Myocyte (in vitro differentiated cells): ENCODE data around the gene CARD14. TPM values are rescaled to one million over a fixed set of nuclear protein-coding genes. Genes with fewer than 3 reads are reported as not detected.
"Not testable (repeated sequence)": the region's sequence is repeated elsewhere in the genome, so short reads cannot be mapped to it uniquely, and the experiment has no call there.

Experiments used
- DNase-seq: peaks from one replicate; pipeline ENCODE4 v3.0.0-alpha.2; 2012; ENCODE audit warnings: low read depth
- total RNA-seq: library from RNA; depleted of rRNA; stranded (reverse); fragments of >200 nt; gene quantifications from 2 replicates; pipeline ENCODE4 v1.2.3, GENCODE V29; 2014

CARD14 gene
- total RNA-seq, 1 donor from 2014 or later = 0.21 TPM

DNA sequence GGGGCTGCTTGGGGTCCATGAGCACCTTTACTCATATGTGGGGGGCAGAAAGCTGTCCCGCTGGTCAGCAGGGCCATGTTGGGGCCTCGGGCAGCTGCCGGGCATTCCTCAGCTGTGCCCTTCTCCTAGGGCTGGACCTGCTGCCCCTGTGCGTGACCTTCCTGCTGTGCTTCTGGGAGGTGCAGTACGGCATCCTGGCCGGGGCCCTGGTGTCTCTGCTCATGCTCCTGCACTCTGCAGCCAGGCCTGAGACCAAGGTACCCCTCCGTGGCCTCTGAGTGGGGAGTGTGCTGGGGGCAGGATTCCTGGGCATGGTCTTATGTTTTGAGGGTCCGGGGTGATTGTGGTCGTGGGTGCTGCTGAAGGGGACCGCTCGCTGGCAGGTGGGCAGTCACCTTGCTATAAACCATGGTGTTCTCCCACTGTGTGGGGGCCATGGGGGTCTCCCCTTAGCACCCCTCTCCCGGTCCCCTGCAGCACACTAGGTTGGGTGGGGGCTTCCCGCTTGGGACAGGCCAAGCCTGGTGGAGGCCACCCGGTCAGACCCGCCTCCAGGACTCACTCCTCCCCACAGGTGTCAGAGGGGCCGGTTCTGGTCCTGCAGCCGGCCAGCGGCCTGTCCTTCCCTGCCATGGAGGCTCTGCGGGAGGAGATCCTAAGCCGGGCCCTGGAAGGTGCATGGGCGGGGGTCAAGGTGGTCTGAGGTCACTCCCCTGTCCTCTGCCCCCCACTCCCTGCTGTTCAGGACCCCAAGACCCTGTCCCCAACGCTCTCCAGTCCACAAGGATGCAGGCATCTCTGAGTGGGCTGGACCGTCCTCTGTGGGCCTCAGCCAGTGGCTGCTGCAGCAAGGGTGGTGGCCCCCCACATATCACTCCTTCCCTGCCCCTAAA is 78.4 kb downstream of the CARD14 start:
- DNase-seq = no peak

DNA sequence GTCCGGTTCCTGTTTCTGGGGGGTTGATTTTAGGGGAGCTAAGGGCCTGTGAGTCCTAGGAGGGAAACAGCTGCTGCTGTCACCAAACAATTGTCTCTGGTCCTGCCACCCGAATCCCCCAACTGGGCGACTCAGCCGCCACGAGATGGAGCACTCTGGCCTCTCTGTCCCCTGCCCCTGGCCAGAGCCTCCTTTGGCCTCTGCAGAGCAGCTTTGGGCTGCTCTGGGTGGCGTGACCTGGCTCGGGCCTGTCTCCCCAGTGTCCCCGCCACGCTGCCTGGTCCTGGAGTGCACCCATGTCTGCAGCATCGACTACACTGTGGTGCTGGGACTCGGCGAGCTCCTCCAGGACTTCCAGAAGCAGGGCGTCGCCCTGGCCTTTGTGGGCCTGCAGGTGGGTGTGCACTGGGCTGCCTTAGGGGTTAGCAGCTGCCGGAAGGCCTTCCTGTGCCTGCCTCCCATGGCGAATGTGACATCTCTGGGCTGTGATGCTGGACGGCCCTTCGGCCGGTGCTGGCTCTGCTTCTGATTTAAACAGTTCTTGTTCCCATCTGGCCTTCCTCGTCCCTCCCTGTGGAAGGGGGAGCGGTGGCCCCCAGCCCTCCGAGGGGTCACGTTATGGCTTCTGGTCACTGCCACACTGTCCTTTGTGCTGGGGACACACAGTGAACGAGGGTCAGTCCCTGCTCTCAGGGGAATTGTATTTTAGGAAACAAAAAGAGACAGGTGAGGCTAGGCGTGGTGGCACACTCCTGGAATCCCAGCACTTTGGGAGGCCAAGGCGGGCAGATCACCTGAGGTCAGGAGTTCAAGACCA is 79.3 kb downstream of the CARD14 start:
- DNase-seq = no peak

DNA sequence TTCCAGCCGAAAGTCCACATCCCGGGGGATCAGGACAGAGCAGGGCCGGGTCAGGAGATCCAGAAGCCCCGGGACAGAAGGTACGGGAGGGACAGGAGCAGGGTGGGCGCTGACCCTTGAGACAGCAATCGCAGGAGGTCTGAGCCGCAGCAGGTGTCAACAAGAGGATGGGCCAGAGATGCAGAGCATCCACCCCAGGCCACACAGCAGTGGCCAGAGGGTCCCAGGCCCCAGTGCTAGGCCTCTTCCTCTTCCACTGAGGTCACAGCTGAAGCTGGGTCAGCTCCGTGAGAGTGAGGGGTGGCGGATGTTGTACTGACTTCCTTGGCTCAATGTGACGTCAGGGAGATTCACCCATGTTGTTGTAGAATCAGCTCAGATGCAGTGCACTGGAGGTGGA is 82.1 kb downstream of the CARD14 start:
- DNase-seq = no peak

DNA sequence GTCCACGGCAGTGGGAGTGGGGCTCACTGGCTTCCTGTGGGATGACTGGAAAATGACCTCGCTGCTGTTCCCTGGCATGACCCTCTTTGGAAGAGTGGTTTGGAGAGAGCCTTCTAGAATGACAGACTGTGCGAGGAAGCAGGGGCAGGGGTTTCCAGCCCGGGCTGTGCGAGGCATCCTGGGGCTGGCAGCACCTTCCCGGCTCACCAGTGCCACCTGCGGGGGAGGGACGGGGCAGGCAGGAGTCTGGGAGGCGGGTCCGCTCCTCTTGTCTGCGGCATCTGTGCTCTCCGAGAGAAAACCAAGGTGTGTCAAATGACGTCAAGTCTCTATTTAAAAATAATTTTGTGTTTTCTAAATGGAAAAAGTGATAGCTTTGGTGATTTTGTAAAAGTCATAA is 83.0 kb downstream of the CARD14 start:
- no peak for DNase-seq

DNA sequence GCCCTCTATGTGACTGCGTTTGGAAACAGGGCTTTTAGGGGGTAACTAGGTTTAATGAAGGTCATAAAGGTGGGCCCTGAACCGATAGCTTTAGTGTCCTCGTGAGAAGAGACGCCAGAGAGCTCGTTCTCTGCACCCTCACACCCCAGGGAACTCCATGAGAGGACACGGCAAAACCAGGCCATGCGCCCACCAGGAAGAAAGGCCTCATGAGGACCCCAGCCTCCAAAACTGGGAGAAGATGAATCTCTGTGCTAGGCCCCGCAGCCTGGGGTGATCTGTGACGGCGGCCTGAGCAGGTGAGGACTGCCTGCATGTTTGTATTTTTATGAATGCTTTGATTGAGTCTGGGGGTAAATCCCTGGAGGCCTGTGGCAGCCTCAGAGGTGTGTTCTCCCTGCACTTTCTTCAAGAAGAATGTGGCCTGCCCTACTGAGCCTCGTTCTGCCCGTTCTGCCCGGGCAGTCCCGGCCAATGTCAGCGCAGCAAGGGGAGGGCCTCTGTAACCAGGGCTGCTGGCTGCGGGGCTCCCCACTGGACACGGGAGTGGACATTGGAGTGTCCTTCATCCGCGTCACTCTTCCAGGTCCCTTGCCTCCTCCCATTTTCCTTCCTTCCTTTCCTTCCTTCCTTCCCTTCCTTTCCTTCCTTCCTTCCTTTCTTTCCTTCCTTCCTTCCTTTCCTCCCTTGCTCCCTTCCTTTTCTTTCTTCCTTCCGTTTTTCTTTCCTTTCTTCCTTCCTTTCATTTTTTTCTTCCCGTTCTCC is 84.0 kb downstream of the CARD14 start:
- no peak for DNase-seq

DNA sequence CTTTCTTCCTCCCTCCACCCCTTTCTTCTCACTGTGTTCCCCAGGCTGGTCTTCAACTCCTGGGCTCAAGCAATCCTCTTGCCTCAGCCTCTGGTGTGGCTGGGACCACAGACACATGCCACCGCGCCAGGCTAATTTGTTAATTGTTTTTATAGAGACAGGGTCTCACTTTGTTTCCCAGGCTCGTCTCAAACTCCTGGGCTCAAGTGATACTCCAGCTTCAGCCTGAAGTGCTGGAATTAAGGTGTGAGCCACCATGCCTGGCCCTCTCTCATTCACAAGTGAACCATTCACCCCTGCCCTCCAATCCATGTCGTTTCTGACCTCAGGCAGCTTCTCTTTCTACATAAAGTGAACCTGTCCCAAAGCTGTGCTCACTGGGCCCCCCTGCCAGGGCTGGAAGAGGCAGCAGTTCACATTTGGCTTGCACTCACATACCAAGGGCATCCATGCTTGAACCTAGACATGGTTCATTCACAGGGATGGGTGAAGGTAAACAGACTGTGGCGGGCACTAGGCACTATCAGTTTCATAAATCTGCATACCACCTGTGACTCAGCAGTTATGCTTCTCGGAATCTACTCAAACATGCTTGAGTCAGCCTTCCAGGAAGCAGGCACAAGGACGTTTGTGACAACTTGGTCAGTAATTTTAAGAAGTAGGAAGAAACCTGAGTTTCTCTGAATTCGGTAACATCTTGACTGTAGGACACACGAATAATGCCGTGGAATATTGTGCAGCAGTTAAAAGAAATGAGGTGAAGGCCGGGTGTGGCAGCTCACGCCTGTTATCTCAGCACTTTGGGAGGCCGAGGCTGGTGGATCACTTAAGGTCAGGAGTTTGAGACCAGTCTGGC is 84.8 kb downstream of the CARD14 start:
- DNase-seq = peak; percentile 79

DNA sequence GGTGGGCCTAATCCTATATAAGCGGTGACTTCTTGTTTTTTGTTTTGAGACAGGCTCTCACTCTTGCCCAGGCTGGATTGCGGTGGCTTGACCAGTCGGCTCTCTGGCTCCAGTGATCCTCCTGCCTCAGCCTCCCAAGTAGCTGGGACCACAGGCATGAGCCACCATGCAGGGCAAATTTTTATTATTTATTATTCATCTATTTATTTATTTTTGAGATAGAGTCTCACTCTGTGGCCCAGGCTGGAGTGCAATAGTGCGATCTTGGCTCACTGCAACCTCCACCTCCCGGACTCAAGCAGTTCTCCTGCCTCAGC is 86.2 kb downstream of the CARD14 start:
- no peak for DNase-seq

DNA sequence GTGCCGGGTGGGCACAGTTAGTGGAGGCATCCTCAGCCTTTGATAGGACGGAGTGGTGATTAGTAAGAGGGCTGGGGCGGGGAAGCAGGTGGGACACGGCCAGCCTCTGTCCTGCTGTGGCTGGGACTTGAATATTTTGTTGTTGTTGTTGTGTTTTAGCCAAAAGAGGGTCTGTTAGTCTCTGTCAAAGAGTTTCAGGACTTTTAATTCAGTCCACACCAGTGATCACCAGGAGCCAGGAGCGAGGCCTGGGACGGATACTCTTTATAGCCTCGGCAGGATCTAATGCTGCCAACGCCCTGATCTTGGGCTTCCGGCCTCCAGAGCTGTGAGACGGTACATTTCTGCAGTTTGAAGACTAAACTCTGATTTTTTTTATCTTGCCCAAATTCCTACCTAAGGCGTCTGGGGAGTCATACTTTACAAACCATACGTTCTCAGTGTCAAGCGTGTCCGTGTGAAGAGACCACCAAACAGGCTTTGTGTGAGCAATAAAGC is 87.9 kb downstream of the CARD14 start:
- no peak for DNase-seq

DNA sequence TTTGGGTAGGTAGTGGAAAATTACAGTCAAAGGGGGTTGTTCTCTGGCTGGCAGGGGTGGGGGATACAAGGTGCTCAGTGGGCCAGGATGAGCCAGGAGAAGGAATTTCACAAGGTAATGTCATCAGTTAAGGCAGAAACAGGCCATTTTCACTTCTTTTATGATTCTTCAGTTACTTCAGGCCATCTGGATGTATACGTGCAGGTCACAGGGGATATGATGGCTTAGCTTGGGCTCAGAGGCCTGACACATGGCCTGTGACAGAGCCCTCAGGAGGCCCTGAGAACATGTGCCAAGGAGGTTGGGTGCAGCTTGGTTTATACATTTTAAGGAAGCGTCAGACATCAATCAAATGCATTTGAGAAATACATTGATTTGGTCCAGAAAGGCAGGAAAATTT is 88.5 kb downstream of the CARD14 start:
- not testable (repeated sequence) for DNase-seq

Other genes starting within 250 kb of the CARD14 start
- gene TBC1D16, start 134.2 kb upstream of the CARD14 start, total RNA-seq = 33.4 and 35.5 TPM in 2 replicates
- gene CCDC40, start 133.4 kb upstream of the CARD14 start, total RNA-seq = 3.2 and 5.6 TPM in 2 replicates
- 120 and 168 TPM in 2 replicates for gene GAA, start 68.4 kb upstream of the CARD14 start, total RNA-seq
- gene EIF4A3, start 22.9 kb upstream of the CARD14 start, total RNA-seq = 77.9 and 86.1 TPM in 2 replicates
- gene SGSH, start 50.3 kb downstream of the CARD14 start, total RNA-seq = 17.1 and 17.8 TPM in 2 replicates
- 10.6 and 13.0 TPM in 2 replicates for gene SLC26A11, start 50.4 kb downstream of the CARD14 start, total RNA-seq
- 39.0 and 48.3 TPM in 2 replicates for gene RNF213, start 90.8 kb downstream of the CARD14 start, total RNA-seq
- 10.4 and 11.6 TPM in 2 replicates for gene ENDOV, start 245.1 kb downstream of the CARD14 start, total RNA-seq